K562 (cell line): ENCODE measurements around the gene ADAM8. TPM values are rescaled to one million over a fixed set of nuclear protein-coding genes. Genes with fewer than 3 reads are reported as not detected.

Experiments
- CHD7 ChIP-seq: fragments of 200-600 bp; sonication (generic); IDR thresholded peaks from one replicate; pipeline ENCODE4 v1.6.1; 2012; ENCODE audit warnings: mild to moderate bottlenecking, low read depth, low read length, inconsistent platforms
- EP300 ChIP-seq: IDR thresholded peaks from 2 replicates; pipeline ENCODE4 v1.6.1; 2012; ENCODE audit warnings: low read length, improper control_type of control experiment
- POLR2A ChIP-seq: fragments of 450-650 bp; conservative IDR thresholded peaks from 2 replicates; pipeline ENCODE4 v1.6.1; 2016
- RB1 ChIP-seq: fragments of 450-650 bp; IDR thresholded peaks from 2 replicates; pipeline ENCODE4 v1.6.1; 2017; ENCODE audit warnings: low read depth, mild to moderate bottlenecking
- SIN3A ChIP-seq, 2 experiments: fragments of 150-350 bp in 1 of 2; IDR thresholded peaks; 2 replicates each; pipeline ENCODE4 v1.6.1; 2011 to 2016; ENCODE audit warnings: borderline replicate concordance in 2 of 2, low read depth in 2 of 2, low read length in 2 of 2, mild to moderate bottlenecking in 2 of 2, moderate library complexity in 2 of 2; ENCODE audit not compliant: control insufficient read depth in 1 of 2
- STAT5A ChIP-seq: IDR thresholded peaks from 2 replicates; pipeline ENCODE4 v1.6.1; 2012; ENCODE audit warnings: low read length, inconsistent platforms, borderline replicate concordance
- THRB ChIP-seq: fragments of 450-650 bp; formaldehyde crosslinking; conservative IDR thresholded peaks from 2 replicates; pipeline ENCODE4 v1.4.0; 2022; ENCODE audit warnings: mild to moderate bottlenecking, missing genetic modification characterization
- ZNF347 ChIP-seq: fragments of 450-650 bp; formaldehyde crosslinking; IDR thresholded peaks from 2 replicates; pipeline ENCODE4 v1.4.0; 2020; ENCODE audit warnings: low read depth, mild to moderate bottlenecking, moderate library complexity
- polyA plus RNA-seq, 8 experiments: library from polyadenylated mRNA; depleted of rRNA in 4 of 8; stranded (reverse) in 5 of 8; unstranded in 3 of 8; fragments of >200 nt; fragmentation: Nextera tagmentation in 2 of 8; fragmentation: Illumina TruSeq in 1 of 8; extraction: Ambion mirVana in 2 of 8; extraction: Trizol in 1 of 8; gene quantifications; 2 replicates each; pipeline versions ENCODE4 v1.2.1 to v1.2.3, GENCODE V29; 2011 to 2014; ENCODE audit warnings: inconsistent platforms in 1 of 8, missing spikeins in 1 of 8
- total RNA-seq, 7 experiments: library from RNA; depleted of rRNA in 6 of 7; stranded (reverse); fragments of >200 nt in 6 of 7; fragmentation: Illumina TruSeq in 2 of 7; extraction: Trizol in 2 of 7; gene quantifications; 2 replicates each; pipeline versions ENCODE4 v1.2.1 to v1.2.3, GENCODE V29; 2011 to 2021; ENCODE audit warnings: low replicate concordance in 1 of 7
- TF ChIP-seq, protein P1 (sequence below): fragments of 200-800 bp; sonication (Bioruptor generic); IDR thresholded peaks from 2 replicates; pipeline ENCODE4 v1.6.1; 2017; ENCODE audit warnings: missing genetic modification characterization, missing compliant biosample characterization
- TF ChIP-seq, protein P2 (sequence below): IDR thresholded peaks from 3 replicates; pipeline ENCODE4 v1.6.1; 2011; ENCODE audit warnings: borderline replicate concordance, mild to moderate bottlenecking; ENCODE audit not compliant: insufficient read length, insufficient read depth

ADAM8 gene
- total and polyA plus RNA-seq, 9 of the 15 experiments (the other 6 are each of a cell fraction or from before 2014, with no cell fraction given): 0.07 to 7.0 (median 1.1) TPM

GRCh38 chr10:133224756-133225372 lies 51.8 kb downstream of the ADAM8 start (continued):
- TF ChIP-seq, protein P1, sequence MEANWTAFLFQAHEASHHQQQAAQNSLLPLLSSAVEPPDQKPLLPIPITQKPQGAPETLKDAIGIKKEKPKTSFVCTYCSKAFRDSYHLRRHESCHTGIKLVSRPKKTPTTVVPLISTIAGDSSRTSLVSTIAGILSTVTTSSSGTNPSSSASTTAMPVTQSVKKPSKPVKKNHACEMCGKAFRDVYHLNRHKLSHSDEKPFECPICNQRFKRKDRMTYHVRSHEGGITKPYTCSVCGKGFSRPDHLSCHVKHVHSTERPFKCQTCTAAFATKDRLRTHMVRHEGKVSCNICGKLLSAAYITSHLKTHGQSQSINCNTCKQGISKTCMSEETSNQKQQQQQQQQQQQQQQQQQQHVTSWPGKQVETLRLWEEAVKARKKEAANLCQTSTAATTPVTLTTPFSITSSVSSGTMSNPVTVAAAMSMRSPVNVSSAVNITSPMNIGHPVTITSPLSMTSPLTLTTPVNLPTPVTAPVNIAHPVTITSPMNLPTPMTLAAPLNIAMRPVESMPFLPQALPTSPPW (CRISPR knock-in tag): peak; percentile 45; the same call in 1 of the 2 replicates
- TF ChIP-seq STAT5A (no peak), RB1 (no peak), THRB (CRISPR knock-in tag) (no peak), EP300 (peak; percentile 26; the same call in 1 of the 2 replicates), SIN3A (IDR thresholded peaks at IDR 0.05; ENCODE audit: borderline replicate concordance in 2 of 2, control insufficient read depth in 1 of 2, low read depth in 2 of 2, low read length in 2 of 2) (no peak), ZNF347 (CRISPR knock-in tag) (no peak), CHD7 (no peak), POLR2A (0 out of 2 replicates have a peak, but pooled peaks have one; percentile 30)
- TF ChIP-seq, protein P2, sequence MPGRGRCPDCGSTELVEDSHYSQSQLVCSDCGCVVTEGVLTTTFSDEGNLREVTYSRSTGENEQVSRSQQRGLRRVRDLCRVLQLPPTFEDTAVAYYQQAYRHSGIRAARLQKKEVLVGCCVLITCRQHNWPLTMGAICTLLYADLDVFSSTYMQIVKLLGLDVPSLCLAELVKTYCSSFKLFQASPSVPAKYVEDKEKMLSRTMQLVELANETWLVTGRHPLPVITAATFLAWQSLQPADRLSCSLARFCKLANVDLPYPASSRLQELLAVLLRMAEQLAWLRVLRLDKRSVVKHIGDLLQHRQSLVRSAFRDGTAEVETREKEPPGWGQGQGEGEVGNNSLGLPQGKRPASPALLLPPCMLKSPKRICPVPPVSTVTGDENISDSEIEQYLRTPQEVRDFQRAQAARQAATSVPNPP: no peak
- TF ChIP-seq, all 486 proteins: peak for 30
